Fibroblast of the aortic adventitia (primary cell): ENCODE measurements around the gene SDK2. TPM values are rescaled to one million over a fixed set of nuclear protein-coding genes. Genes with fewer than 3 reads are reported as not detected.

Experiments used
- DNase-seq: peaks from one replicate; pipeline ENCODE4 v3.0.0-alpha.2; 2010; ENCODE audit warnings: low read depth
- H3K4me3 ChIP-seq: 2 replicates; pipeline ENCODE4 v1.5.1; 2011; ENCODE audit warnings: low read depth, mild to moderate bottlenecking, control low read depth, low read length, moderate library complexity
- total RNA-seq: library from RNA; depleted of rRNA; stranded (reverse); fragments of >200 nt; gene quantifications from 2 replicates; pipeline ENCODE4 v1.2.3, GENCODE V29; 2012; ENCODE audit warnings: low replicate concordance
- TF ChIP-seq, protein P1 (sequence below): IDR thresholded peaks from 2 replicates; pipeline ENCODE4 v1.5.1; 2011; ENCODE audit warnings: mild to moderate bottlenecking, low read length, control low read depth, inconsistent platforms; ENCODE audit not compliant: insufficient read depth

Gene SDK2
- total RNA-seq, 1 donor: not detected

DNA sequence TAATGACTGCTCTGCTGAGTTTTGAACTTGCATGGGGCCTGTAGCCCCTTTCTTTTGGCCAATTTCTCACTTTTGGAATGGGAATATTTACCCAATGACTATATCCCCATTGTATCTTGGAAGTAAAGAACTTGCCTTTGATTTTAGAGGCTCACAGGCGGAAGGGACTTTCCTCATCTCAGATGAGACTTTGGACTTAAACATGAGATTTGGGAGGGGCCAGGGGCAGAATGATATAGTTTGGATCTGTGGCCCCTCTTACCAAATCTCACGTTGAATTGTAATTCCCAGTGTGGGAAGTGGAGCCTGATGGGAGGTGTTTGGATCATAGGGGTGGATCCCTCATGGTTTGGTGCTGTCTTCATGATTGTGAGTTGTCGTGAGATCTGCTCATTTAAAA lies 42.7 kb upstream of the SDK2 start:
- TF ChIP-seq, protein P1, sequence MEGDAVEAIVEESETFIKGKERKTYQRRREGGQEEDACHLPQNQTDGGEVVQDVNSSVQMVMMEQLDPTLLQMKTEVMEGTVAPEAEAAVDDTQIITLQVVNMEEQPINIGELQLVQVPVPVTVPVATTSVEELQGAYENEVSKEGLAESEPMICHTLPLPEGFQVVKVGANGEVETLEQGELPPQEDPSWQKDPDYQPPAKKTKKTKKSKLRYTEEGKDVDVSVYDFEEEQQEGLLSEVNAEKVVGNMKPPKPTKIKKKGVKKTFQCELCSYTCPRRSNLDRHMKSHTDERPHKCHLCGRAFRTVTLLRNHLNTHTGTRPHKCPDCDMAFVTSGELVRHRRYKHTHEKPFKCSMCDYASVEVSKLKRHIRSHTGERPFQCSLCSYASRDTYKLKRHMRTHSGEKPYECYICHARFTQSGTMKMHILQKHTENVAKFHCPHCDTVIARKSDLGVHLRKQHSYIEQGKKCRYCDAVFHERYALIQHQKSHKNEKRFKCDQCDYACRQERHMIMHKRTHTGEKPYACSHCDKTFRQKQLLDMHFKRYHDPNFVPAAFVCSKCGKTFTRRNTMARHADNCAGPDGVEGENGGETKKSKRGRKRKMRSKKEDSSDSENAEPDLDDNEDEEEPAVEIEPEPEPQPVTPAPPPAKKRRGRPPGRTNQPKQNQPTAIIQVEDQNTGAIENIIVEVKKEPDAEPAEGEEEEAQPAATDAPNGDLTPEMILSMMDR: no peak
- no peak overlapping the region for H3K4me3 ChIP-seq
- no peak for DNase-seq

DNA sequence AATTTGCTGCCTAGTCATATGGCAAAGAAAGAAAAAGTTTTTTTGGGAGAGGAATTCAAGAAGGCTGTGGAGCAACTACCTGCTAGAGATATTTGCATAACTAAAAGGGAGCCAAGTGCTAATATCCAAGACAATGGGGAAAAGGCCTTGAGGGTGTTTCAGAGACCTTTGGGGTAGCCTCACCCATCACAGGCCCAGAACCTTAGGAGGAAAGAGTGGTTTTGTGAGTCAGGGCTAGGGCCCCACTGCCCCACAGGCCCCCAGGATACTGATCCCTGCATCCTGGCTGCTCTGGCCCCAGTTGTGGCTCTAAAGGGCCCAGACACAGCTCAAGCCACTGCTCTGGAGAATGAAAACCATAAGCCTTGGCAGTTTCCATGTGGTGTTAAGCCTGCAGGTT lies 41.9 kb upstream of the SDK2 start:
- H3K4me3 ChIP-seq: no peak overlapping the region
- TF ChIP-seq, protein P1: no peak
- DNase-seq: no peak

DNA sequence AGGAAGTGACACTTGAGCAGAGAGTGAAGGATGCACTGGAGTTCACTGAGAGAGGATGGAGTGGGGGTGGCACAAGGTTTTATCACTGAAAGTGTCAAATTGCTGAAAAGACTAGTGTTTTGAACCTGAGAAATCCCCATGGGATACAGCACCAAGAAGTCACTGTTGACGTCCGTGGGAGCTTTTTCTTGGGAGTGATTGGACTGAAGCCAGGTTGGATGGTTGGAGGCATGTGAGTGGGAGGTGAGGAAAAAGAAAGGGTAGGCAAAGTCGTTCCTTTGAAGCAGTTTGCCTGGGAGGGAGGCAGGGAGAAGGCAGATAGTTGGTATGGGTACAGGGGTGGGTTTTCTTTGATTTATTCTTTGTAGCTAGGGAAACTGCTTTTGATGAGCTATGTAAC lies 39.9 kb upstream of the SDK2 start:
- TF ChIP-seq, protein P1: no peak
- no peak overlapping the region for H3K4me3 ChIP-seq
- DNase-seq: no peak

DNA sequence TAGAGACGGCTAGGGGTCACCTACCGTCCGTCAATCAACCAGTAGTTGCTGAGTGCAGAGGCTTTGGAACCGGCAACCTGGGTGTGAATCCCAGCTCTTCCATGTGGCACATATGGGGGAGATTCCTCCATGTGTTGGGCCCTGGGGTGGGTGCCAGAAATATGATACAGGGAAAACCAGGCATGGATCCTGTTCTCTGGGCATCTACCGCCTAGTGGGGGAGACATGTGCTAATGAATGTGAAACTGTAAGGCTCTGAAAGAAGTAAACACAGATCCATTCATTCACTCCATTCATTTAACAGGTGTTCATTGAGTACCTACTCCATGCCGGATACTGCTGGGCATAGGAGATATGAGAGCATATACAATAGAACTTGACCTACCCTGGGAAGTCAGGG lies 39.5 kb upstream of the SDK2 start:
- H3K4me3 ChIP-seq: no peak overlapping the region
- no peak for DNase-seq
- TF ChIP-seq, protein P1: no peak

DNA sequence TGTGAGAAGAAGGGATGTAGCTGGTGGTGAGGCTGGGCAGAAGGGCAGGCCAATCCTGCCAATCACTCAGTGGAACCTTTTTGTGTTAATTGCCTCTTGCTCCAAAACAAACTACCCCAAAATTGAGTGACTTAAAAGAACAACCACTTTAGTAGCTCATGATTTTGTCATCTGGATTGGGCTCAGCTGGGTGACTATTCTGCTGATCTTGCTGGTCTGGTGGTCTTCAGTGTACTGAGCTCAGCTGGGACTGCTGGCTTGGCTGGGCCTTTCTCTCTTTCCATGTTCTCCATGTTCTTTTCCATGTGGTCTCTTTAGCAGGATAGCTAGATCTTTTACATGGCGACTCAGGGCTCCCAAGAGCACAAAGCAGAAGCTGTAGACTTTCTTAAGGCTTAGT lies 37.7 kb upstream of the SDK2 start:
- TF ChIP-seq, protein P1: no peak
- no peak for DNase-seq
- H3K4me3 ChIP-seq: no peak overlapping the region

DNA sequence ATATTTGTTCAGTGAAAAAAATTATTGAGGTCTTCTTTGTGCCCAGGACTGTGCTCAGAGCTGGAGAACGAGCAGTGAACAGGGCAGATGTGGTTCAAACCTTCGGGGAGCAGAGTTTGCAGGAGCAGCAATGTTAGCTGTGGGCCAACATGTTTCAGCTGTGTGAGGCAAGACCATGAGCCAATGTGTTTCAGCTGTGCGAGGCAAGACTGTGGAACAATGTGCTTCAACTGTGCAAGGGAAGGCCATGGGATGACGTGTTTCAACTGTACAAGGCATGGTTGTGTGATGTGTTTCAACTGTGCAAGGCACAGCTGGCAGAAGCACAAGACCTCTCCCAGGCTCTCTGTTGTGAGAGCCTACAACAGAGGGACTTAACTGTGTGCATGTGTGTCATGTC lies 35.2 kb upstream of the SDK2 start:
- DNase-seq: no peak
- no peak overlapping the region for H3K4me3 ChIP-seq
- TF ChIP-seq, protein P1: no peak

DNA sequence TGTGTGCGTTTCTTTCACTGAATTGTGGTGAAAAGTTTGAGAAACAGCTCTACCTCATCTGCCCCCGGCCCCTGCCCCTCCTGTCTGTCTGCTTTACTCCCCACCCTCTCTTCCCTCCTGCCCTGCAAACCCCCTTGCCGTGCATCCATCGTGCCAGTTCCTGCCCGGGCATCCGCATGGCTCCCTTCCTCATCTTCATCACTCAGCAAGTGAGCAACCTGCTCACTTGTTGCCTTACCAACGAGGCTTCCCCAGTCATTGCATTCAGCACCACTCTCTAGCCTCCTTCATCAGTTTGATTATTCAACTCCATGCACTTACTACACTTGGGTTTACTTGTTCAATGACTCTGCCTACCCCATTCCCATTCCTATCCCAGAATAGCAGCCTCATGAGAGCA lies 34.8 kb upstream of the SDK2 start:
- DNase-seq: no peak
- TF ChIP-seq, protein P1: no peak
- H3K4me3 ChIP-seq: no peak overlapping the region
